A549 (cell line): ENCODE results near the gene CHKA.

Experiments
- CBX8 ChIP-seq: fragments of 200-600 bp; sonication (generic); IDR thresholded peaks from 2 replicates; pipeline ENCODE4 v1.6.1; 2016
- CEBPB ChIP-seq, 2 experiments: fragments of >200 bp in 1 of 2; sonication (Bioruptor Twin) in 1 of 2; formaldehyde crosslinking in 1 of 2; IDR thresholded peaks; 2 replicates each; pipeline ENCODE4 v1.6.1; 2012 to 2016
- EHMT2 ChIP-seq: fragments of 200-600 bp; sonication (generic); IDR thresholded peaks from 2 replicates; pipeline ENCODE4 v1.6.1; 2016; ENCODE audit warnings: antibody characterized with exemption, low read depth, mild to moderate bottlenecking, moderate library complexity
- KDM1A ChIP-seq: fragments of 200-600 bp; sonication (generic); IDR thresholded peaks from 2 replicates; pipeline ENCODE4 v1.6.1; 2016; ENCODE audit warnings: low read depth, mild to moderate bottlenecking
- NFE2L2 ChIP-seq: fragments of 150-350 bp; conservative IDR thresholded peaks from 2 replicates; pipeline ENCODE4 v1.6.1; 2014; ENCODE audit warnings: low read length
- NPAS2 ChIP-seq: fragments of 250-450 bp; sonication (Bioruptor Pico); IDR thresholded peaks from 2 replicates; pipeline ENCODE4 v1.8.0; 2022; ENCODE audit warnings: mild to moderate bottlenecking, moderate library complexity, borderline replicate concordance
- POLR2A ChIP-seq: IDR thresholded peaks from 2 replicates; pipeline ENCODE4 v1.6.1; 2012; ENCODE audit warnings: mild to moderate bottlenecking, low read length
- RFX5 ChIP-seq: fragments of 450-650 bp; IDR thresholded peaks from 2 replicates; pipeline ENCODE4 v1.7.1; 2014; ENCODE audit warnings: antibody characterized with exemption, mild to moderate bottlenecking, moderate library complexity
- SREBF2 ChIP-seq: fragments of 450-650 bp; IDR thresholded peaks from 2 replicates; pipeline ENCODE4 v1.6.1; 2014; ENCODE audit warnings: mild to moderate bottlenecking, moderate library complexity
- ZSCAN20 ChIP-seq: fragments of 250-450 bp; sonication (Bioruptor Pico); IDR thresholded peaks from 2 replicates; pipeline ENCODE4 v1.8.0; 2022; ENCODE audit warnings: mild to moderate bottlenecking, moderate library complexity
- TF ChIP-seq, protein P1 (sequence below): fragments of >200 bp; sonication (Bioruptor Twin); formaldehyde crosslinking; IDR thresholded peaks from 3 replicates; pipeline ENCODE4 v1.5.1; 2016
- TF ChIP-seq, protein P2 (sequence below): fragments of 250-450 bp; sonication (Bioruptor Pico); IDR thresholded peaks from 2 replicates; pipeline ENCODE4 v1.5.0; 2021; ENCODE audit warnings: mild to moderate bottlenecking, moderate library complexity, borderline replicate concordance
- TF ChIP-seq, protein P3 (sequence below): fragments of 150-350 bp; IDR thresholded peaks from 2 replicates; pipeline ENCODE4 v1.6.1; 2014; ENCODE audit warnings: low read depth, mild to moderate bottlenecking, low read length
- TF ChIP-seq, protein P4 (sequence below): fragments of 450-650 bp; IDR thresholded peaks from 2 replicates; pipeline ENCODE4 v1.6.1; 2014; ENCODE audit warnings: antibody characterized with exemption

DNA sequence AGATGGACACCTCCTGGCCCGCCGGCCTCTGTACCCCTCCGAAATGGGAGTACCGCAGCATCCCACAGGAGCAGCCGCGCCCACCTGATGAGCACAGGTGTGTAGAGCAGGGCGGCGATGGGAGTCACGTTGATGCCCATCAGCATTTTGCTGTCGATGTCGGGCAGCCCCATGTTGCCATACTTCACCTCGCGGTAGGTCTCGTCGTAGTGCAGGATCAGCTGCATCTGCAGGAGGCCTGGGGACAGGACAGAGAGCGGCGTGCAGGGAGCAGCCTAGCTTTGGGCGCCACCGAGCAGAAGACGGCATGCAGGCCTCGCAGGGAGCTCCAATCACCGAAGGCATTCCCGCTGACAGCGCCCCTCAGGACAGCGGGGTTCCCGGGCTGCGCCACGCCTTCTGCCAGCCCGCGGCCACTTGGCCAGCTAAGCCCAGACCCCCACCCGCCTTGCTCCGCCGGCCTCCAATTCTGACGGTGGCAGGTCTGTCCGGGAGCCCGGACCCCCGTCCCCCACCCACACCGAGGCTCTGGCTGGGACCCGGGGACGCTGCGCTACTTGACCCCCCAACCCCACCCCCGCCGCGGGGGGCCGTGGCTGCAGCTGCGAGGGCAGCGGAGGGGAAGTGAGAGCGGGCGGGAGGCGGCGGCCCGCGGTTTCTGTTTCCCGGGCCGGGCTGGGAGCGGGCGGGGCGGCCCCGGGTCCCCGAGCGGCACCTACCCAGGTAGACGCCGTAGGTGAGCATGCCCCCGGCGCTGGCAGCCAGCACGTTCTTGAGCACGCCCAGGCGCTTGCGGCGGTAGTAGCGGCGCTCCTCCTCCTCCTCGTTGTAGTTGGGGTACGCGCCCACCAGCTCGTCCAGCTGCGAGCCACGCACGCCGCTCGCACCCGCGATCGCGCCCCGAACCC lies 118.0 kb downstream of the CHKA start:
- no peak for TF ChIP-seq POLR2A
- TF ChIP-seq, protein P1, sequence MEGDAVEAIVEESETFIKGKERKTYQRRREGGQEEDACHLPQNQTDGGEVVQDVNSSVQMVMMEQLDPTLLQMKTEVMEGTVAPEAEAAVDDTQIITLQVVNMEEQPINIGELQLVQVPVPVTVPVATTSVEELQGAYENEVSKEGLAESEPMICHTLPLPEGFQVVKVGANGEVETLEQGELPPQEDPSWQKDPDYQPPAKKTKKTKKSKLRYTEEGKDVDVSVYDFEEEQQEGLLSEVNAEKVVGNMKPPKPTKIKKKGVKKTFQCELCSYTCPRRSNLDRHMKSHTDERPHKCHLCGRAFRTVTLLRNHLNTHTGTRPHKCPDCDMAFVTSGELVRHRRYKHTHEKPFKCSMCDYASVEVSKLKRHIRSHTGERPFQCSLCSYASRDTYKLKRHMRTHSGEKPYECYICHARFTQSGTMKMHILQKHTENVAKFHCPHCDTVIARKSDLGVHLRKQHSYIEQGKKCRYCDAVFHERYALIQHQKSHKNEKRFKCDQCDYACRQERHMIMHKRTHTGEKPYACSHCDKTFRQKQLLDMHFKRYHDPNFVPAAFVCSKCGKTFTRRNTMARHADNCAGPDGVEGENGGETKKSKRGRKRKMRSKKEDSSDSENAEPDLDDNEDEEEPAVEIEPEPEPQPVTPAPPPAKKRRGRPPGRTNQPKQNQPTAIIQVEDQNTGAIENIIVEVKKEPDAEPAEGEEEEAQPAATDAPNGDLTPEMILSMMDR = no peak
- no peak for TF ChIP-seq CEBPB (IDR thresholded peaks at IDR 0.05)
- TF ChIP-seq NPAS2 (CRISPR knock-in tag) = no peak
- TF ChIP-seq SREBF2 = no peak
- TF ChIP-seq, protein P2, sequence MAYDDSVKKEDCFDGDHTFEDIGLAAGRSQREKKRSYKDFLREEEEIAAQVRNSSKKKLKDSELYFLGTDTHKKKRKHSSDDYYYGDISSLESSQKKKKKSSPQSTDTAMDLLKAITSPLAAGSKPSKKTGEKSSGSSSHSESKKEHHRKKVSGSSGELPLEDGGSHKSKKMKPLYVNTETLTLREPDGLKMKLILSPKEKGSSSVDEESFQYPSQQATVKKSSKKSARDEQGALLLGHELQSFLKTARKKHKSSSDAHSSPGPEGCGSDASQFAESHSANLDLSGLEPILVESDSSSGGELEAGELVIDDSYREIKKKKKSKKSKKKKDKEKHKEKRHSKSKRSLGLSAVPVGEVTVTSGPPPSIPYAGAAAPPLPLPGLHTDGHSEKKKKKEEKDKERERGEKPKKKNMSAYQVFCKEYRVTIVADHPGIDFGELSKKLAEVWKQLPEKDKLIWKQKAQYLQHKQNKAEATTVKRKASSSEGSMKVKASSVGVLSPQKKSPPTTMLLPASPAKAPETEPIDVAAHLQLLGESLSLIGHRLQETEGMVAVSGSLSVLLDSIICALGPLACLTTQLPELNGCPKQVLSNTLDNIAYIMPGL (CRISPR knock-in tag) = no peak
- no peak for TF ChIP-seq EHMT2
- no peak for TF ChIP-seq RFX5
- TF ChIP-seq CBX8 = no peak
- TF ChIP-seq KDM1A = no peak
- TF ChIP-seq, protein P3, sequence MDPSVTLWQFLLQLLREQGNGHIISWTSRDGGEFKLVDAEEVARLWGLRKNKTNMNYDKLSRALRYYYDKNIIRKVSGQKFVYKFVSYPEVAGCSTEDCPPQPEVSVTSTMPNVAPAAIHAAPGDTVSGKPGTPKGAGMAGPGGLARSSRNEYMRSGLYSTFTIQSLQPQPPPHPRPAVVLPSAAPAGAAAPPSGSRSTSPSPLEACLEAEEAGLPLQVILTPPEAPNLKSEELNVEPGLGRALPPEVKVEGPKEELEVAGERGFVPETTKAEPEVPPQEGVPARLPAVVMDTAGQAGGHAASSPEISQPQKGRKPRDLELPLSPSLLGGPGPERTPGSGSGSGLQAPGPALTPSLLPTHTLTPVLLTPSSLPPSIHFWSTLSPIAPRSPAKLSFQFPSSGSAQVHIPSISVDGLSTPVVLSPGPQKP = no peak
- TF ChIP-seq ZSCAN20 = no peak
- TF ChIP-seq NFE2L2 = no peak
- TF ChIP-seq, protein P4, sequence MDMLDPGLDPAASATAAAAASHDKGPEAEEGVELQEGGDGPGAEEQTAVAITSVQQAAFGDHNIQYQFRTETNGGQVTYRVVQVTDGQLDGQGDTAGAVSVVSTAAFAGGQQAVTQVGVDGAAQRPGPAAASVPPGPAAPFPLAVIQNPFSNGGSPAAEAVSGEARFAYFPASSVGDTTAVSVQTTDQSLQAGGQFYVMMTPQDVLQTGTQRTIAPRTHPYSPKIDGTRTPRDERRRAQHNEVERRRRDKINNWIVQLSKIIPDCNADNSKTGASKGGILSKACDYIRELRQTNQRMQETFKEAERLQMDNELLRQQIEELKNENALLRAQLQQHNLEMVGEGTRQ = no peak
